AG10803 (cell line): ENCODE results near the gene BPIFA1.
A peak's percentile ranks its signal among the peaks of the same experiment; 100 is the strongest.

Source experiments
- DNase-seq: peaks from one replicate; pipeline ENCODE4 v3.0.0; 2010; ENCODE audit warnings: low read depth
- H3K4me3 ChIP-seq: 2 replicates; pipeline ENCODE4 v1.5.1; 2011; ENCODE audit warnings: mild to moderate bottlenecking, low read length, control low read depth
- TF ChIP-seq, protein P1 (sequence below): conservative IDR thresholded peaks from 2 replicates; pipeline ENCODE4 v1.5.1; 2011; ENCODE audit warnings: mild to moderate bottlenecking, low read length, control low read depth, inconsistent platforms

The BPIFA1 gene

DNA sequence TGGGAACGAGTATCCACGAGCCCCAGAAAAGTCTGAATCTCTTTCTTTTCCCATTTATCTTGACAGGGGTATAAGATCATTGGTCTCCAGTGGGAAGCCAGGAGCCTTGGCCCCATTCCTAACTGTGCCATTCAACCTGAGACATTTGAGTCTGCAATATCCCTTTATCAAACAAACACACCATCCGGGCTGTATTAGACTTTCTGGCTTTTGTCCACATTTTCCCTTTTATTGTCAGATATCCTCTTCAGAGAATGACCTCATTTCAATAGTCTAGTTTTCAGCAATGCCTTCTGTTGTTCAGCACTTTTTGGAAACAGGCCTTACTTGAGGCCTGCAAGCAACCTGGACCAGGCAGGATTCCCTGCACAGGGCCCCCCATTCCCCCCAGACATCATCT lies 15.7 kb downstream of the BPIFA1 start:
- H3K4me3 ChIP-seq, result no peak overlapping the region
- TF ChIP-seq, protein P1, sequence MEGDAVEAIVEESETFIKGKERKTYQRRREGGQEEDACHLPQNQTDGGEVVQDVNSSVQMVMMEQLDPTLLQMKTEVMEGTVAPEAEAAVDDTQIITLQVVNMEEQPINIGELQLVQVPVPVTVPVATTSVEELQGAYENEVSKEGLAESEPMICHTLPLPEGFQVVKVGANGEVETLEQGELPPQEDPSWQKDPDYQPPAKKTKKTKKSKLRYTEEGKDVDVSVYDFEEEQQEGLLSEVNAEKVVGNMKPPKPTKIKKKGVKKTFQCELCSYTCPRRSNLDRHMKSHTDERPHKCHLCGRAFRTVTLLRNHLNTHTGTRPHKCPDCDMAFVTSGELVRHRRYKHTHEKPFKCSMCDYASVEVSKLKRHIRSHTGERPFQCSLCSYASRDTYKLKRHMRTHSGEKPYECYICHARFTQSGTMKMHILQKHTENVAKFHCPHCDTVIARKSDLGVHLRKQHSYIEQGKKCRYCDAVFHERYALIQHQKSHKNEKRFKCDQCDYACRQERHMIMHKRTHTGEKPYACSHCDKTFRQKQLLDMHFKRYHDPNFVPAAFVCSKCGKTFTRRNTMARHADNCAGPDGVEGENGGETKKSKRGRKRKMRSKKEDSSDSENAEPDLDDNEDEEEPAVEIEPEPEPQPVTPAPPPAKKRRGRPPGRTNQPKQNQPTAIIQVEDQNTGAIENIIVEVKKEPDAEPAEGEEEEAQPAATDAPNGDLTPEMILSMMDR, result no peak
- no peak for DNase-seq

DNA sequence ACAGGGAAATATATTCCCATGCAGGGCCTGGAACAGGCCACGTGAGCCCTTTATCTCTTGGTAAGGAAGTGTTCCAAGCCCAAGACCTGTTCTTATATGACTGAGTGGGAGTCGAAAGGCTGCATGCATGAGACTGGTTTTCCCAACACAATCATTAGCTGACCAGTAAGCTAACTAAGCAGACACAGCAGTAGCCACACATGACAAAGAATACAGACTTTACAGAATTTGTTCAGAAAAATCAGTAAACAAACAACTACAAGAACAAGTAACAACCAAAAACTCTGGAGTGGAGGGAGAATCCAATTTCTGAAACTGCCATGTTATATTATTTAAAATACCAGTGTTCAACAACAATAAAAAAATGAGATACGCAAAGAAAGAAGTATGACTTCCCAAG lies 16.7 kb downstream of the BPIFA1 start:
- H3K4me3 ChIP-seq, result no peak overlapping the region
- no peak for DNase-seq
- TF ChIP-seq, protein P1, result no peak

GRCh38 chr20:33255005-33255404 lies 19.2 kb downstream of the BPIFA1 start:
- no peak for DNase-seq

GRCh38 chr20:33257237-33257636 lies 21.4 kb downstream of the BPIFA1 start:
- DNase-seq, result no peak
- no peak overlapping the region for H3K4me3 ChIP-seq
- TF ChIP-seq, protein P1, result no peak

More at GRCh38 chr20:33255005-33255404, 19.2 kb downstream of the BPIFA1 start:
- H3K4me3 ChIP-seq, result no peak overlapping the region
- TF ChIP-seq, protein P1, result no peak

- DNase-seq, result no peak
- TF ChIP-seq, protein P1, result no peak
- H3K4me3 ChIP-seq, result no peak overlapping the region
Observed at GRCh38 chr20:33259371-33259770, 23.6 kb downstream of the BPIFA1 start.

- TF ChIP-seq, protein P1, result no peak
- DNase-seq, result no peak
- H3K4me3 ChIP-seq, result no peak overlapping the region
Observed at GRCh38 chr20:33261465-33261864, 25.7 kb downstream of the BPIFA1 start.

GRCh38 chr20:33262658-33263065 lies 26.9 kb downstream of the BPIFA1 start:
- TF ChIP-seq, protein P1, result peak; percentile 68
- peak; percentile 55 for DNase-seq
- H3K4me3 ChIP-seq, result no peak overlapping the region
